ENCODE measurements around the gene SMAD3.

Gene SMAD3

DNA sequence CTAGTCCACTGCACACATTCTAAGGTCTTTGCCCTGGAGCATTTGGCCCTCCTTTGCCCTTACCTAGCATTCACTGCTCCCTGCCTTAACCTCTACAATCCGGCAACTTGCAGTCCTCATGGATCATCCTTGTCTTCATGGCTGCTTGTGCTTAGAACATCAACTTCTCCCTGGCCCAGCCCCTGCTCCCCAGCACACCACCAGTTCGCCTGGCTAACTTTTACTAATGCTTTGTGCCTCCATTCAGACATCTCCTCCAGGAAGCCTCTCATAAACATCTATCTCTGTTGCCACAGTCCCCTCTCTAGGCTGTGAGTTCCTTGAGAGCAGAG, 131.9 kb downstream of the SMAD3 start:
- TF ChIP-seq, protein P1, sequence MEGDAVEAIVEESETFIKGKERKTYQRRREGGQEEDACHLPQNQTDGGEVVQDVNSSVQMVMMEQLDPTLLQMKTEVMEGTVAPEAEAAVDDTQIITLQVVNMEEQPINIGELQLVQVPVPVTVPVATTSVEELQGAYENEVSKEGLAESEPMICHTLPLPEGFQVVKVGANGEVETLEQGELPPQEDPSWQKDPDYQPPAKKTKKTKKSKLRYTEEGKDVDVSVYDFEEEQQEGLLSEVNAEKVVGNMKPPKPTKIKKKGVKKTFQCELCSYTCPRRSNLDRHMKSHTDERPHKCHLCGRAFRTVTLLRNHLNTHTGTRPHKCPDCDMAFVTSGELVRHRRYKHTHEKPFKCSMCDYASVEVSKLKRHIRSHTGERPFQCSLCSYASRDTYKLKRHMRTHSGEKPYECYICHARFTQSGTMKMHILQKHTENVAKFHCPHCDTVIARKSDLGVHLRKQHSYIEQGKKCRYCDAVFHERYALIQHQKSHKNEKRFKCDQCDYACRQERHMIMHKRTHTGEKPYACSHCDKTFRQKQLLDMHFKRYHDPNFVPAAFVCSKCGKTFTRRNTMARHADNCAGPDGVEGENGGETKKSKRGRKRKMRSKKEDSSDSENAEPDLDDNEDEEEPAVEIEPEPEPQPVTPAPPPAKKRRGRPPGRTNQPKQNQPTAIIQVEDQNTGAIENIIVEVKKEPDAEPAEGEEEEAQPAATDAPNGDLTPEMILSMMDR (IDR thresholded peaks at IDR 0.05; ENCODE audit: insufficient read depth, low read length, poor library complexity, severe bottlenecking): no peak
- no peak overlapping the region for H3K4me3 ChIP-seq (replicated peaks; ENCODE audit: low read depth, low read length)
- peaks cover 12% of the 10 kb centered on the region for H3K36me3 ChIP-seq (ENCODE audit: control insufficient read depth, insufficient read depth, low read length)
- no peak for DNase-seq (ENCODE audit: extremely low read depth, insufficient read length)
- H3K27me3 ChIP-seq (replicated peaks; ENCODE audit: control insufficient read depth, insufficient read depth, low read length): no peaks in the 10 kb centered on the region

DNA sequence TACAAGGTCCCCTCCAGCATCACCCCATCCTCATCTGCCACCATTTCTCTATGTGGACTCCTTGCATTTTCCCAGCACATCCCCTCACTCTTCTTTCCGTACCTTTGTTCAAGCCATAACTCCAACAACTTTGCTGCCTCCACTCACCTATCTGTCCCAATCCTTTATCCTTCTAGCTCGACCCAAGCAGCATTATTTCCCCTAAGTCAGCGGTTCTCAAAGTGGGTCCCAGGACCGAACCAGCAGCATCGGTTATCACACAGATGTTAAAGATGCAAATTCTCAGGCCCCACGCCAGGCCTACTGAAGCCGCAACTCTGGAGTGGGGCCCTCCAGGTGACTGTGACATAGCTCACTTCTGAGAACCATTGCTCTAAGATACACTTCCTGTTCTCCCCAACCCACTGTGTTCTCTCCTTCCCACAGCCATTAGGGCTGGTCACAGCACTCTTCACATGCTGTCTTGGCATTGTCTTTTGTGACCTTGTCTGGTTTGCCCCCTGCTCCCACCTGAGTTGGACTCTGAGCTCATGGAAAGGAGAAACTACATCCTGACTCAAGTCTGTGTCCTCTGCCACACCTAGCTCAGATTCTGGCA, 132.9 kb downstream of the SMAD3 start:
- Histone ChIP-seq H3K4me3 (replicated peaks; ENCODE audit: low read depth, low read length) (no peak overlapping the region), H3K27me3 (replicated peaks; ENCODE audit: control insufficient read depth, insufficient read depth, low read length) (no peaks in the 10 kb centered on the region), H3K36me3 (ENCODE audit: control insufficient read depth, insufficient read depth, low read length) (peaks cover 12% of the 10 kb centered on the region)
- DNase-seq (ENCODE audit: extremely low read depth, insufficient read length): no peak
- TF ChIP-seq, protein P1 (IDR thresholded peaks at IDR 0.05; ENCODE audit: insufficient read depth, low read length, poor library complexity, severe bottlenecking): no peak

DNA sequence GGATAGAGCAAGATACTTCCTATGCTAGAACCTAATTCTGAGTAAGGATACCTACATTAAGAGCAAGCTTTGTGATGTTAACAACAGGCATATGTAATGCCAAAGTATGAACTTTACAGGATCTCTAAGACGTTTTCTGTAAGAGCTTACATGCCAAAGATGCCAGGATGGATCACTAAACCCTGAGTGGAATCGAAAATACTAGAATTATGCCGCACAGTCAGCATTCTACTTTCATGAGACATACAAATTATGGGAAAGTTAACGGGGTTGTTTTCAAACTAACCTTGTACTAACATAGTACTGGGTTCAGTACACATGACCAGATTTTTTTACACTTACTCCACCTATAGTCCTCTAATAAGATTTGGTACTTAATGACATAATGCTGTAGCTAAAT, 134.0 kb downstream of the SMAD3 start:
- no peak for DNase-seq (ENCODE audit: extremely low read depth, insufficient read length)
- Histone ChIP-seq H3K4me3 (replicated peaks; ENCODE audit: low read depth, low read length) (no peak overlapping the region), H3K36me3 (ENCODE audit: control insufficient read depth, insufficient read depth, low read length) (peaks cover 8% of the 10 kb centered on the region), H3K27me3 (replicated peaks; ENCODE audit: control insufficient read depth, insufficient read depth, low read length) (no peaks in the 10 kb centered on the region)
- TF ChIP-seq, protein P1 (IDR thresholded peaks at IDR 0.05; ENCODE audit: insufficient read depth, low read length, poor library complexity, severe bottlenecking): no peak

- H3K36me3 ChIP-seq (ENCODE audit: control insufficient read depth, insufficient read depth, low read length): peaks cover 7% of the 10 kb centered on the region
- no peak for DNase-seq (ENCODE audit: extremely low read depth, insufficient read length)
- no peaks in the 10 kb centered on the region for H3K27me3 ChIP-seq (replicated peaks; ENCODE audit: control insufficient read depth, insufficient read depth, low read length)
- TF ChIP-seq, protein P1 (IDR thresholded peaks at IDR 0.05; ENCODE audit: insufficient read depth, low read length, poor library complexity, severe bottlenecking): no peak
- no peak overlapping the region for H3K4me3 ChIP-seq (replicated peaks; ENCODE audit: low read depth, low read length)
Observed at GRCh38 chr15:67199881-67200763, 134.7 kb downstream of the SMAD3 start.

GRCh38 chr15:67201136-67201535, 135.7 kb downstream of the SMAD3 start:
- peaks cover 7% of the 10 kb centered on the region for H3K36me3 ChIP-seq (ENCODE audit: control insufficient read depth, insufficient read depth, low read length)
- TF ChIP-seq, protein P1 (IDR thresholded peaks at IDR 0.05; ENCODE audit: insufficient read depth, low read length, poor library complexity, severe bottlenecking): no peak
- H3K4me3 ChIP-seq (replicated peaks; ENCODE audit: low read depth, low read length): no peak overlapping the region
- DNase-seq (ENCODE audit: extremely low read depth, insufficient read length): no peak
- H3K27me3 ChIP-seq (replicated peaks; ENCODE audit: control insufficient read depth, insufficient read depth, low read length): no peaks in the 10 kb centered on the region

Data from GM06990 (cell line).